Hindlimb muscle (tissue), 1 donor: ENCODE results near the gene ABCB6. TPM values are rescaled to one million over a fixed set of nuclear protein-coding genes. Genes with fewer than 3 reads are reported as not detected.

Source experiments
- DNase-seq: peaks from one replicate; pipeline ENCODE4 v3.0.0-alpha.2; 2013
- polyA plus RNA-seq: library from polyadenylated mRNA; unstranded; fragments of 120-200 nt; gene quantifications from one replicate; pipeline ENCODE4 v1.2.1, GENCODE V29; 2013; ENCODE audit not compliant: insufficient read length

ABCB6 gene
- polyA plus RNA-seq, 1 donor = 36.1 TPM

GRCh38 chr2:219245148-219245898 lies 26.6 kb upstream of the ABCB6 start, which contains the start of the genes GLB1L and STK16:
TSS of gene GLB1L (minus strand) at chr2:219245444. CDS start at chr2:219243573, 1,871 bp downstream.
TSS of gene STK16 (plus strand) at chr2:219245479. CDS start at chr2:219246000, 521 bp downstream.
- DNase-seq = peak; percentile 94

DNA sequence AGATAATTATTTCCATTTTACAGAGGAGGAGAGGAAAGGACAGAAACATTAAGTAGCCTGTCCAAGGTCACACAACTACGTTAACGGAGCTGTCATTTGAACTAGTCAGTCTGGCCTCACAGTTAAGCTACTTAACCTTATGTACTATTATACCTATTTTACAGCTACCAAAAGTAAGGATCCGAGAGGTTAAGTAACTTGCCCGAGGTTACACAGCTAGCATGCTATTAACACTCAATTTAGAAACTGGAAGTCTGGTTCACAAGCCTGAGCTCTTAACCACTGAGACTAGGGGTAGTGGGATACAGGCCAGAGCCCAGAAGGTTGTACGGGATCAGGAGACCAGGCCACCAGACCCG lies 26.0 kb upstream of the ABCB6 start:
- DNase-seq = no peak

DNA sequence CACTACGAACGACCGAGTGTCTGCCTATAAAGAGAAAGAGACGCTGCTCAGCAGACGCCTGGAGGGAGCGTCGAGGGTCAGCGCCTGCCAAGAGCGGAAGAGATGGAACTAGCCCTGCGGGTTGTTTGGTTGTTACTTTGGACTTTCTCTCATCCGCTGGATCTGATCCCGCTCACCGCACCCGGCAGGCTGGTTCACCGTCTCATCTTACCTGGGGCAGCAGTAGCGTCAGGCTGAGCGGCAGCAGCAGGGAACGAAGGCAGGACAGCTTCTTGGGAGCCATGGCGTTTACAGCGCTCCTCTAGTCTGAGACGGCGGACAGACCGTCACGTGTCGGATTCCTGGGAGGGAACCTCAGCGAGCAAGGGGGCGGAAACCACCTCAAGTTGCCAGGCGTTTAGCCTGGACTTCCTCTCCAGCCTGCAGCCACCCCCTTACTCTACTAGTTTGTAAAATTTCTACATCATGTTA lies 24.6 kb upstream of the ABCB6 start:
- no peak for DNase-seq

DNA sequence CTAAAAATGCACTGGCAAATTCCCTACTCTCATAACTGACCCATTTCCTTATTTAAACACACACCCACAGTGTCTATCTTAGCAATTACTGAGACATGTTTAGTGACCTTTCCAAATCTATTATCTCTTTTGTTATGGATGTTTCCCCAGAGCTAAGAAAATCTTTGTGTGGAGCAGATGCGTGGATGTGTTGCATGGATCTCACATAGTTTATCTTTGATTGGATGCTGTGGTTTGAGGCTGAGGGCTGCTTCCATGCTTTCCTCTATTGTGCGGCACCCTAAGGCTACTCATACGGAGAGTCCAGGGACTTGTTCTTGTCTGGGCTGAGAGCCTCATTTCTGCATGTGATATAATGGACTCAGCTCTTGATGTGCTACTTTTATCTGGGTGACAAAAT lies 15.6 kb upstream of the ABCB6 start:
- DNase-seq = no peak

GRCh38 chr2:219230059-219230540 lies 11.3 kb upstream of the ABCB6 start:
- no peak for DNase-seq

DNA sequence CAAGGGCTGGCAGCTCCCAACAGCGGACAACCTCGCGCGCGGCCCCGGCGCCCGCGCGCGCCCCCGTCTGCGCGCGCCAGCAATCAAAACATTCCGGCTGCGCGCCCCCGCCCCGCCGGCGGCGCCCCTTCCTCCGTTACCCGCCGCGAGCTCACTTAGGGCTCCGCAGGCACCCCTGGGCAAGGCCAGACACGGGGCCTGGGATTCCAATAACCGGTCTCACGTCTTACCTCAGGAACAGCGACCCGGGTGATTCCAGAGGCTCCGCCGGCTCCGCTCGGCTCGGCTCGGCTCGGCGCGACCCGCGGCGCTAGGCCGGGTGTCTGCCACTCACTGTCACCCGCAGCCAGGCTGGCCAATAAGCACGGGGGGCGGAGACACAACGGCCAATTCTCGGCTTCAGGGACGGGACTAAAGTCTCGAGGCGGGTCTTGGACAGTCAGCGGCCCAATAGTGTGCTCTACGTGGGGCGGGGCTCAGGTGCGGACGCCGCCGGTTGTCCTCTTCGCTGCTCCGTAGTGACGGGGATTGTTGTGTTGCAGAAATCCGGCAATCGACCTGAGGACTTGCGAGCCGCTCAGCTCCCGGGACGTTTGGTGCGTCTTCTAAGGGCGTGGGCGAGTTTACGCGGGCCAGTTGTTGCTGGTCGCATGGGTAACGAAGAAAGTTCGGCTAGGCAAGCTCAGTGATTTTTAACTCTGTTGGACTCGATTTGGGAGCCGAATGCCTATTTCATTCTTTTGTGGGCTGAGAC lies 10.7 kb upstream of the ABCB6 start, which contains the start of the genes ANKZF1 and ATG9A:
ANKZF1 (plus strand) TSS at position 502 of the 754 bp plus-strand sequence. CDS start 452 bp downstream, outside the sequence.
ATG9A (minus strand) TSS at position 332 of the 754 bp plus-strand sequence. CDS start 1,612 bp downstream, outside the sequence.
- peak; percentile 97 for DNase-seq

- DNase-seq = no peak
Observed at GRCh38 chr2:219228911-219229304, 10.2 kb upstream of the ABCB6 start.

GRCh38 chr2:219228041-219228910 lies 9.5 kb upstream of the ABCB6 start:
- no peak for DNase-seq

DNA sequence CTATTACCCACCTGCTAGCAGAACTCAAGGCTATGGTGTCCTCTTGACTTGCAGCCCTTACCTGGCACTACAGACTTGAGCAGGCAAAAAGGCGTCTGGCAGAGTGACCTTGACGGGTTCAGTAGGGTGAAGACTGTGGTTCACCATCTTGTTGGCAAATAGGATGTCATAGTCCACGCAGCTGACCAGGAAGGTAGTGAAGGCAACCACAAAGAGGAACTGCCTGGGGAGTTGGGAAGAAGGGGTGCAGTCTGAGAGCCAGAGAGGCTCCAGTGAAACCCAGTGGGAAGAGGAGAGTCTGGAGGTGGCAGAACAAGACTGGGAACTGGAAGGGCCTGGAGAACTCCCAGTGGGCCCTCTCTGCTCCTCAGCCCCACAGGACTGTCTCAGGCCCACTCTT lies 6.6 kb upstream of the ABCB6 start:
- no peak for DNase-seq

- DNase-seq = no peak
Observed at GRCh38 chr2:219223831-219224610, 5.3 kb upstream of the ABCB6 start.

DNA sequence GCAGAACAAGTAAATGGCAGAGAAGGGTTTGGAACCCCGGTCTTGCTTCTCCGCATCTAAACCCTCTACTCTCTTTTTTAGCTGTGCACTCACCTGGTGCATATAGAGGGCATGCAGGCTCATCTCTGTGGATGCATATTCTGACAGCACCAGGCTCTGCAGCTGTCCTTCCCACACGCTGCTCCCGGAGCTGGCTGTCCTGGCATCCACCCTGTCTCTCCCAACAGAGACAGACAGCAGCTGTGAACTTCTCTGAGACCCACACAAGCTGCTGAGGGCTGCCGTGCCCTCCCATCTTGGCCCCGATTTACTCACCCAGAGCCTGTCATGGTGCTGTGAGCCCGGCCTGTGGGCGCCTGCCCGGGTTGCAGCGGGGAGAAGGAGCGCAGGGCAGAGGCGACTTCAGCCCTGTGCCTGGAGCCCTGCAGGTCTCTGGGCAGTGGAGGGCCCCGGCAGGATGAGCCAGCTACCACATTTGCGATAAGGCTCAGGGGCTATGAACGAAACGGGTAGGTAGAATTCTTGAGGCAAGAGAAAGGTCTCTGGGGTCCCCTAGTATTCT lies 3.3 kb upstream of the ABCB6 start:
- DNase-seq = no peak

GRCh38 chr2:219220652-219221402 lies 2.1 kb upstream of the ABCB6 start:
- DNase-seq = no peak

DNA sequence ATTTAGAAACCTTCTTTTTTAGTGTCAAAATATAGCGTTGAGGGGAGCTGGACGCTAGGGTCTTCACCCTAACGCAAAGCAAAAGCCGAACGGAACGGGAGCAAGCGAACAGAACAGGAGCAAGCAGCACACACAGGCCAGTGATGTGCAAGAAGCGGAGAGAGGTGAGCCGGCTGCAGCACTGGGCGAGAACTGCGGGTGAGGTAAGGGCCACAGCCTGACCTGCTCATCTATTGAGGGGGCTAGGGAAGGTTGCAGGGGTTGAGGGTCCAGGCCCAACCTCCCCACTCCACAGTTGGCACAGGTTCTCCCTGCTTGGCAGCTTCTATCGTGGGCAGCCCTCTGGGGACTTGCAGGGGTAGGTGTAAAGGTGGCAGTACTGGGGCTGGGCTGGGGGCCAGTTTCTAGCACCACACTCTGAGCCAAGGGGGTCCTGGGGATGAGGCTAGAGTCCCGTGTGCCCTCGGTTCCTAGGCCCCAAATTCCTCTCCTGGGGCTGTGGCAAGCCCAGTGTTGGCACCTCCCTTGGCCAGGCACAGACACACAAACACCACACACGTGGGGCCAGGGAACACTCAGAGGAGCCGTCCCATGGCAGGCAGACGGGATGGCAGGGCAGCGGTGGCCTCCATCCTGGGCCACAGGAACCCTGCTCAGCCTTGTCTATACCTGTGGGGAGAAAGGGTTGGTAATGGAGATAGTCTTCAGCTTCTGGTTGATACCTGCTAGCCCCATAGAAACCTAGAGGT lies 1.2 kb upstream of the ABCB6 start:
- no peak for DNase-seq

- DNase-seq = no peak
Observed at GRCh38 chr2:219218217-219218731, 484 bp downstream of the ABCB6 start.

DNA sequence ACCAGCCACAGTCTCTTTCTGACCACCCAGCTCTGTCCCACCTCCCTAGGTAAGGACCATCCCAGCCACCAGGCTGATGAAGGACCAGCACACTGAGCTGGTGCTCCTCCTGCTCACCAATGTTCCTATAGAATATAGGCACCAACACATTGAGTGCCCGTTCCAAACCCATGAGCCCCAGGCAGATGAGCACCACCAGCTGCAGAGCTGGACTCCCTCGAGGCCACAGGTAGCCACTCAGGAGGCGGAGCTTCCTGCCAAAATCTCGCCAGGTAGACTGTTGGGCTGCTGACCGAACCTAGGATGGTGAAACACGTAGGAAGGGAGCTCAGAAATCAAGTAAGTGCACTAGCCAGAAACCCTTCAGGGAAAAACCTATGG lies 2.2 kb downstream of the ABCB6 start:
- no peak for DNase-seq

DNA sequence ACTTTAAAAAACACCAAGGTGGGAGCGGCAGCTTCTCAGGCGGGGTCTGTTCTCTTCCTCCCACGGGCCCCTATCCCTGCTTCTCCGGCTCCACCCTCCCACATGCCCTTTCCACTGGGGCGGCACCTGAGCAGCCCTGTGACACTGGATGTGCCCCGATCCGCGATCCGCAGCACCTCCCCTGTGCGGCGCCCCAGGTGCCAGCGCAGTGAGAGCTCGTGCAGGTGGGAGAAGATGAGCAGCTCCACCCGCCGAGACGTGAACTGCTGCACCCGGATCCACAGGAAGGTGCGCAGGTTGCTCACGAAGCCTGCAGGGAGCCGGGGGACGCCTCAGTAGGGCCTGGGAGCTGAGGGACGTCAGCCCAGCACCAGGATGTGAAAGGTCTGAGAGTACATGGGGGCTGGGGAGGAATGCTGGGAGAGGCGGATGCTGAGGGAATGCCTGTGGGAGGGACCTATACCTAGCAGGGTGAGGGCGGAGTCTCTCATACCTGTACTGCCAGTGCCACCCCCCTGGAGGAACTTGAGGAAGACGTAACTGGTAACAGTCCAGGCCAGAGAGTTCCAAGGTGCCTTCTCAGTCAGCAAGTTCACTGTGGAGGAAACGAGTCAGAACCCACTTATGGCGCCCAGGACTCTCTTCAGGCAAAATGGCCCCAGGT lies 2.8 kb downstream of the ABCB6 start:
- no peak for DNase-seq

GRCh38 chr2:219214786-219215185 lies 4.0 kb downstream of the ABCB6 start:
- no peak for DNase-seq

DNA sequence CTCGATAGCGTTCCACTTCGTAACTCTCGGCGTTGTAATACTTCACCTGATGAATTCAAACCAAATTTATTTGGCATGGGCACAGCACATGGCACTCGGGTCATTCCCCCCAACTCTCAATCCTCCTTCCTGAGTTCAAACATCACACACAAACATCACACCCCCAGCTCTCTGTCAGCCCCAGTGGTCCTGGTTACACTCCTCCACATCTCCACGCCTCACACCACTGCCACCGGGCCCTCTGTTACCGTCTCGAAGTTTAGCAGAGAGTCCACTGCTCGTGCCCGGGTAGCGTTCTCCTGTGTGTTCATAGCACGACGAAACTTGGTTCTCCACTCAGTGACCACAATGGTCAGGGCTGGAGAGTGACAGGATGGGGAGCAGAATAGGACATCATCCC lies 4.6 kb downstream of the ABCB6 start:
- DNase-seq = no peak
